Suprapubic skin (tissue), 3 donors: Measurements from ENCODE around the gene PRSS8.
"Not testable (repeated sequence)": the region's sequence is repeated elsewhere in the genome, so short reads cannot be mapped to it uniquely, and the experiment has no call there.

Source experiments
- CTCF ChIP-seq, 2 donors: fragments of 200-600 bp in 1 of 2; fragments of 450-650 bp in 1 of 2; sonication (generic) in 1 of 2; IDR thresholded peaks; one replicate each; pipeline ENCODE4 v1.5.1; 2016 to 2019; ENCODE audit warnings: antibody characterized with exemption in 2 of 2, mild to moderate bottlenecking in 1 of 2, moderate library complexity in 1 of 2
- POLR2A ChIP-seq, 2 donors: fragments of 450-650 bp; IDR thresholded peaks; one replicate each; pipeline ENCODE4 v1.6.1; 2017; ENCODE audit warnings: antibody characterized with exemption in 2 of 2, mild to moderate bottlenecking in 2 of 2, moderate library complexity in 2 of 2

GRCh38 chr16:31170048-31170447 lies 34.5 kb upstream of the PRSS8 start:
- not testable (repeated sequence) for TF ChIP-seq CTCF, POLR2A (IDR thresholded peaks at IDR 0.05)
